HL-60 (cell line): ENCODE results near the gene MYBPC2.

Experiments
- CTCF ChIP-seq: IDR thresholded peaks from one replicate; pipeline ENCODE4 v1.5.1; 2011; ENCODE audit warnings: low read length, control low read depth, inconsistent platforms; ENCODE audit not compliant: insufficient read depth
- GABPA ChIP-seq: IDR thresholded peaks from 2 replicates; pipeline ENCODE4 v1.6.1; 2012; ENCODE audit warnings: low read depth
- POLR2AphosphoS5 ChIP-seq: IDR thresholded peaks from 2 replicates; pipeline ENCODE4 v1.6.1; 2012; ENCODE audit warnings: low read depth

- TF ChIP-seq POLR2AphosphoS5 (no peak), CTCF (no peak), GABPA (no peak)
These were observed 36.1 kb downstream of the MYBPC2 start for GRCh38 chr19:50468818-50469217.
